ENCODE results near the gene SIM2.

The SIM2 gene

GRCh38 chr21:36700971-36701755 lies 2.2 kb downstream of the SIM2 start:
- DNase-seq (ENCODE audit: low spot score): no peak

- DNase-seq (ENCODE audit: low spot score): no peak
These were observed 3.1 kb downstream of the SIM2 start for GRCh38 chr21:36701756-36702621.

GRCh38 chr21:36702622-36702968 lies 3.7 kb downstream of the SIM2 start:
- DNase-seq (ENCODE audit: low spot score): no peak

GRCh38 chr21:36703123-36703522 lies 4.2 kb downstream of the SIM2 start:
- DNase-seq (ENCODE audit: low spot score): no peak

- no peak for DNase-seq (ENCODE audit: low spot score)
These were observed 4.8 kb downstream of the SIM2 start for GRCh38 chr21:36703626-36704280.

- no peak for DNase-seq (ENCODE audit: low spot score)
These were observed 5.5 kb downstream of the SIM2 start for GRCh38 chr21:36704281-36704957.

GRCh38 chr21:36704958-36705678 lies 6.2 kb downstream of the SIM2 start:
- no peak for DNase-seq (ENCODE audit: low spot score)

GRCh38 chr21:36705679-36706481 lies 7.0 kb downstream of the SIM2 start:
- no peak for DNase-seq (ENCODE audit: low spot score)

- DNase-seq (ENCODE audit: low spot score): no peak
These were observed 7.6 kb downstream of the SIM2 start for GRCh38 chr21:36706482-36706852.

- no peak for DNase-seq (ENCODE audit: low spot score)
These were observed 8.2 kb downstream of the SIM2 start for GRCh38 chr21:36706951-36707762.

GRCh38 chr21:36707763-36708285 lies 8.9 kb downstream of the SIM2 start:
- no peak for DNase-seq (ENCODE audit: low spot score)

GRCh38 chr21:36708286-36709029 lies 9.5 kb downstream of the SIM2 start:
- DNase-seq (ENCODE audit: low spot score): no peak

GRCh38 chr21:36709030-36709867 lies 10.3 kb downstream of the SIM2 start:
- DNase-seq (ENCODE audit: low spot score): no peak

GRCh38 chr21:36709868-36710728 lies 11.2 kb downstream of the SIM2 start:
- no peak for DNase-seq (ENCODE audit: low spot score)

- no peak for DNase-seq (ENCODE audit: low spot score)
These were observed 11.8 kb downstream of the SIM2 start for GRCh38 chr21:36710729-36711048.

GRCh38 chr21:36713746-36714145 lies 14.8 kb downstream of the SIM2 start:
- DNase-seq (ENCODE audit: low spot score): no peak

GRCh38 chr21:36716387-36716786 lies 17.5 kb downstream of the SIM2 start:
- no peak for DNase-seq (ENCODE audit: low spot score)

All from putamen (tissue), 1 donor.